Placental pericyte (primary cell): ENCODE results near the gene SEMA4C. TPM values are rescaled to one million over a fixed set of nuclear protein-coding genes. Genes with fewer than 3 reads are reported as not detected.

ENCODE experiments used
- total RNA-seq: library from RNA; depleted of rRNA; stranded (reverse); fragments of >200 nt; gene quantifications from 2 replicates; pipeline ENCODE4 v1.2.3, GENCODE V29; 2012

Gene SEMA4C, protein sequence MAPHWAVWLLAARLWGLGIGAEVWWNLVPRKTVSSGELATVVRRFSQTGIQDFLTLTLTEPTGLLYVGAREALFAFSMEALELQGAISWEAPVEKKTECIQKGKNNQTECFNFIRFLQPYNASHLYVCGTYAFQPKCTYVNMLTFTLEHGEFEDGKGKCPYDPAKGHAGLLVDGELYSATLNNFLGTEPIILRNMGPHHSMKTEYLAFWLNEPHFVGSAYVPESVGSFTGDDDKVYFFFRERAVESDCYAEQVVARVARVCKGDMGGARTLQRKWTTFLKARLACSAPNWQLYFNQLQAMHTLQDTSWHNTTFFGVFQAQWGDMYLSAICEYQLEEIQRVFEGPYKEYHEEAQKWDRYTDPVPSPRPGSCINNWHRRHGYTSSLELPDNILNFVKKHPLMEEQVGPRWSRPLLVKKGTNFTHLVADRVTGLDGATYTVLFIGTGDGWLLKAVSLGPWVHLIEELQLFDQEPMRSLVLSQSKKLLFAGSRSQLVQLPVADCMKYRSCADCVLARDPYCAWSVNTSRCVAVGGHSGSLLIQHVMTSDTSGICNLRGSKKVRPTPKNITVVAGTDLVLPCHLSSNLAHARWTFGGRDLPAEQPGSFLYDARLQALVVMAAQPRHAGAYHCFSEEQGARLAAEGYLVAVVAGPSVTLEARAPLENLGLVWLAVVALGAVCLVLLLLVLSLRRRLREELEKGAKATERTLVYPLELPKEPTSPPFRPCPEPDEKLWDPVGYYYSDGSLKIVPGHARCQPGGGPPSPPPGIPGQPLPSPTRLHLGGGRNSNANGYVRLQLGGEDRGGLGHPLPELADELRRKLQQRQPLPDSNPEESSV
- total RNA-seq: 43.1 and 43.5 TPM in 2 replicates

DNA sequence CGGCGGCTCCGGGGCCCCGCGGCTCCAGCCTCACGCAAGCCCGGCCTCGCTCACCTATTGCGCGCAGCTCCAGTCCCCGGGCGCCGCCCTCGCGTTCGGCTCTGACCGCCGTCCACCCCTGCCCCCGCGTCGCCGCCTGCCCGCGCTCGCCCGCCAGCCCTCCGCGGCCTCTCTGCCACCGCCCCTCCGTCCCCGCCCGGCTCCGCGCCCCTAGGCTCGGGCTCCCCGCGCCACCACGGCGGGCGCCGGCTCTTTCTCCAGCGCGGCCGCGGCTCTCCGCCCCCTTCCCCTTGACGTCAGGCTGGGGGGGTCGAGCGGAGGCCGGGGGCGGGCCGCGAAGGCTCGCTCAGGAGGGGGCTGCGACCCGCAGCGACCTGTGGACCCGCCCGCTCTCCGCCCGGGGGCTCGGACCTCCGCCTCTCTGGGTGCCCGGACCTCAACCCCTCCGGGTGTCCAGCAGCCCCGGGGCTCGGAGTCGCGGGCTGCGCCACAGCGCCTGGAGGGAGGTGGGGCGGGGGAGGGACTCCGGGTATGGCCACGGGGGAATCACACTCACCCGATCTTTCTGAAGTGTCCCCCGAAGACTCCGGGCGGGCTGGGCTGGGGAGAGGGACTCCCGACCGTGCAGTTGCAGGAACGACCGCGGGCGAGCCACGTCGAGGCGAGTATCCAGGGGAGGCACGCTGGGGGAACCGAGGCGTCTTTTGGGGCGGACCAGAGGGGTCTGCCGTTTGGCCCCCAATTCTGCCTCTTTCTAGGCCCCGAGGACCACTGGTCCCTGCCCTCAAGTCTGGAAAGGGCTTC is at the start of gene SEMA4C:
SEMA4C (minus strand) TSS at position 259 of the 804 bp plus-strand sequence. CDS start 2,194 bp downstream, outside the sequence.

DNA sequence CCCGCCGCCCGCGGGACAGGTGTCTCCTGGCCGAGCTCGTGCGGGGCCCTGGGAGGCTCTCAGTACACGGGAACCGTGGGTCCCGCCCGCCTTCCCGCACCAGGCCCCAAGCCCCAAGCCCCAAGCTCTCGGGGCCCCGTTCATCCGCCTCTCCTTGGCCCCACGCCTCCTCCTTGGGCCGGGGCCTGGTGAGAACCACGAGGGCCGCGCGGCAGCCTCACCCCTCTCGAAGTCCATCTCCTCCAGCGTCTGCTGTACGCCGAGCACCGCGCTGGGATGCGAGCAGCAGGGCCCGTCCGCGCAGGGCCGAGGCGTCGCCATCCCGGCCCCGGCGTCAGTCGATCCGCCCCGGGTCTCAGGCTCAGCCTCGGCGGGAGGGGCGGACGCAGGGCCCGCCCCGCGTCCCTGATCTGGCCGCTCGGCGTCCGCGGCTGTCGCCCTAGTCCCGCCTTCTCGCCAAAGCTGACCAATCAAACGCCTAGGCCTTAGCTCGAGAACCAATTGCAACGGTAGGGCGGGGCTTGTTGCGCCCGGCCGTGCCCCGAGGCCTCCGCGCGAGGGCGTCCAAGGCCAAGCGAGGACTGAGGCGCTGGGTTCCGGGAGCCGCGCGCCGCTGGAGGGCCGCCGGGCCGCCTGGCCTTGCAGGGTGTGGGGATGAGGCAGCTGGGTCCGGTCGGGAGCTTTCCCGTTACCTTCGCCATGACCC is 12.1 kb downstream of the SEMA4C start, which contains the start of gene ANKRD39:
ANKRD39 (minus strand) TSS at position 350 of the 706 bp plus-strand sequence; CDS start at position 321, 29 bp downstream.

DNA sequence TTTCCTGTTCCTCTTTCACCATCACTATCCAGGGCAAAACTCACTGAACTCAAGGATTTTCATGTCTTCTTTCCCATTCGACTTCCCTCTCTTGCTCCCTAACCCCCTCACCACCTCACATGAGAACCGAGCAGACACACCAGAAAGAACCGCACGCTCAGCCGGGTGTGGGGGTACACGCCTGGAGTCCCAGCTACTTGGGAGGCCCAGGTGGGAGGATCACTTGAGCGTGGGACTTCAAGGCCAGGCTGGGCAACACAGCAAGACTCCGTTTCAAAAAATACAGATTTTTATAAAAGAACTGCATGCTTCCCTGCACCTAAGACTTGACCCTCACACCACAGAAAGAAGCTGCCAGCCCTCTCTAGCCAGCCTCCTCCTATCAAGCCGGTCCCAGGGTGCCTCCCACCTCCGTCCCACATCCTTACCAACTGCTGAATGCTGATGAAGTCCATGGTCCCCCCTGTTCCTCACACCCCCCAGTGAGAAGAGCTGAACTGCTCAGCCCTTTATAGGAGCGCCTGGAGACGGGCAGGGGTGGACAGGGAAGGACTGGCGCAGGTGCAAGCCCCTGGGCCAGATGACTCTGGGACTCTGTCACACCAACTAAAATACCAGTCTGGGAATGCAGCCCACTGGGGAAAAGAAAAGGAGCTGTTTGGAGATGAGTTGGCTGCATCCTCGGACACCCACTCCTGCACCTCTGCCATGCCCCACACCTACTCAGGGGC is 26.2 kb downstream of the SEMA4C start, which contains the start of gene ANKRD23:
ANKRD23 (minus strand) TSS at position 484 of the 731 bp plus-strand sequence; CDS start at position 455, 29 bp downstream.

DNA sequence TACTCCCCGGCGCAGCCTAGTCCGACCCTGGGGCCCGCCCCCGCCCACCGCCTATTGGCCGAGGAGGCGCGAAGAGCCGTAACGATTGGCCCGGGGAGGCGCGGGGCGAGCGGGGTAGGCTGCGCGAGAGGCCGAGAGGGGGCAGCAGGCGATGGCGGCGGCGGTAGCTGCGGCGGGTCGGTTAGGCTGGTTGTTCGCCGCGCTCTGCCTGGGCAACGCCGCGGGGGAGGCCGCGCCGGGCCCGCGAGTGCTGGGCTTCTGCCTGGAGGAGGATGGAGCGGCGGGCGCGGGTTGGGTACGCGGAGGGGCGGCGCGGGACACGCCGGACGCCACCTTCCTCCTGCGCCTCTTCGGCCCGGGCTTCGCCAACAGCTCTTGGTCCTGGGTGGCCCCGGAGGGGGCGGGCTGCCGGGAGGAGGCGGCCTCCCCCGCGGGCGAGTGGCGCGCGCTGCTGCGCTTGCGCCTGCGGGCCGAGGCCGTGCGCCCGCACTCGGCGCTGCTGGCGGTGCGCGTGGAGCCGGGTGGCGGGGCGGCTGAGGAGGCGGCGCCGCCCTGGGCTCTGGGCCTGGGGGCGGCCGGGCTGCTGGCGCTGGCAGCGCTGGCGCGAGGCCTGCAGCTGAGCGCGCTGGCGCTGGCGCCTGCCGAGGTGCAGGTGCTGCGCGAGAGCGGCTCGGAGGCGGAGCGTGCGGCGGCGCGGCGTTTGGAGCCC is 53.6 kb downstream of the SEMA4C start, which contains the start of gene CNNM3:
CNNM3 (plus strand) TSS at position 142 of the 709 bp plus-strand sequence; CDS start at position 152, 10 bp downstream.

Other genes with a start within 250 kb of the SEMA4C start
- gene KANSL3, start 231.8 kb downstream of the SEMA4C start, total RNA-seq: 41.7 and 44.0 TPM in 2 replicates
- under 0.01 and 0.29 TPM in 2 replicates for gene FER1L5, start 227.3 kb downstream of the SEMA4C start, total RNA-seq
- gene LMAN2L, start 130.0 kb downstream of the SEMA4C start, total RNA-seq: 19.5 and 24.1 TPM in 2 replicates
- gene CNNM4, start 109.2 kb downstream of the SEMA4C start, total RNA-seq: 5.9 and 7.0 TPM in 2 replicates
- 10.0 and 19.0 TPM in 2 replicates for gene CNNM3, start 53.8 kb downstream of the SEMA4C start, total RNA-seq
- gene ANKRD23, start 26.1 kb downstream of the SEMA4C start, total RNA-seq: 1.1 and 1.3 TPM in 2 replicates
- gene ANKRD39, start 12.1 kb downstream of the SEMA4C start, total RNA-seq: 3.1 and 10.3 TPM in 2 replicates
- gene FAM178B, start 116.5 kb upstream of the SEMA4C start, total RNA-seq: not detected in 2 replicates
- 2.1 and 3.7 TPM in 2 replicates for gene FAHD2B, start 224.8 kb upstream of the SEMA4C start, total RNA-seq
- 14.4 and 26.9 TPM in 2 replicates for gene ANKRD36, start 243.1 kb upstream of the SEMA4C start, total RNA-seq